Activated T-helper 2 cell treated with anti-CD3 and anti-CD28 coated beads, Interferon-gamma antibody, Interleukin-2, Interleukin-4, amounts not matched to agents 10 μg/mL and 5 μg/mL and 100 μg/mL, durations not matched to agents 14 hours and 24 hours and 36 hours (primary cell): ENCODE measurements around the gene HES4. TPM values are rescaled to one million over a fixed set of nuclear protein-coding genes. Genes with fewer than 3 reads are reported as not detected.

Source experiments
- DNase-seq: peaks from one replicate; pipeline ENCODE4 v3.0.0; 2021; ENCODE audit warnings: low spot score
- H3K27ac Mint-ChIP-seq: one replicate; pipeline ENCODE4 v1.8.0; 2021; ENCODE audit warnings: mixed read lengths
- H3K27me3 Mint-ChIP-seq: one replicate; pipeline ENCODE4 v1.8.0; 2021; ENCODE audit warnings: low read depth, mixed read lengths
- H3K36me3 Mint-ChIP-seq: one replicate; pipeline ENCODE4 v1.8.0; 2021; ENCODE audit warnings: low read depth, mixed read lengths
- H3K4me1 Mint-ChIP-seq: one replicate; pipeline ENCODE4 v1.8.0; 2021; ENCODE audit warnings: low read depth, mixed read lengths
- H3K4me3 Mint-ChIP-seq: one replicate; pipeline ENCODE4 v1.8.0; 2021; ENCODE audit warnings: low read depth, mild to moderate bottlenecking, moderate library complexity, mixed read lengths
- H3K9me3 Mint-ChIP-seq: one replicate; pipeline ENCODE4 v1.8.0; 2021; ENCODE audit warnings: mixed read lengths
- intact Hi-C: fragments of 100-400 bp; cut with micrococcal nuclease; formaldehyde crosslinking; loops from one replicate; pipeline ENCODE4 v1.15.1; 2023
- total RNA-seq: library from RNA; stranded (reverse); gene quantifications from 2 replicates; pipeline ENCODE4 v1.2.3, GENCODE V29; 2022

HES4 gene
- total RNA-seq, 1 donor from 2014 or later, result 3.1 TPM

DNA sequence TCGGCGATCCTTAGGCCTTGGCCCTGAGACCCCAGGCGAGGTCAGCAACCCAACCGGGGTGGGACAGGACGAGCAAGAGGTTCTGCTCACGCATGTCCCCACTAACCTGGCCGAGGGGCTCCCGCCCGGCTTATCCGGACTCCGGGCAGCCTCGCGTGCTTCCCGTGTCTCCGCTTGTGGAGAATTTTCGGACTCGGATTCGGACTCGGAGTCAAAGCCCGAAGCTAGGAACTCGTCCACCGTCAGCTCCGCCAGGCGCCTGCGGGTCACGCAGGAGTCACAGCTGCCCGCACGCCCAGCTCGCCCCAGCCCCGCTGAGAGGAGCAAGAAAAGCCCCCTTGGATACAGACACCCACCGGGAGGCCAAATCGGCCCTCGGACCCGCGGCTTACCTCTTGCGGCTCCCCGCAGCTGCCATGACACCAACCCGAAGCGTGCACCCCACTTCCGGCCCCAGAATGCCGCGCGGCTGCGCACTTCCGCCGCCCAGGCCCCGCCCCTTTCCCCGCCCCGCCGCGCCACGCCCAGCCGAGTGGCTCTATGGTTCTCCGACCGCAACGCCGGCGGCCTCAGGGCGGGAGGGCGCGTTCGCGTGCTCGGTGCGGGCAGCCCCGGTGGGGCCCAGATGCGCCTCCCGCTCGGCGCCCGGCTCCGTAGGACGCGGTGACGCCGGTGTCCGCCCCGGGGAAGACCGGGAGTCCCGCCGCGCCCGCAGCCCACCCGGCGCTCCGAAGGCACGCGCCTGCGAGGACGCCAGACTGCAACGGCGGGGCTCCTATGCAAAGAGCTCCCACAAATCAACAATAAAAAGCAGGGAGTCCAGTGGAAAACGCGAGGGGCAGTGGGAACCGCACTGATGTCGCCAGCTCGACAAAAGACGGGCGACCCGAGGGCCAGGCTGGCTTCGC lies 40.8 kb downstream of the HES4 start, which contains the start of gene NOC2L:
Gene NOC2L (minus strand): TSS at position 434 of the 908 bp plus-strand sequence. CDS start 16 bp downstream, at position 418.
- Mint-ChIP-seq H3K4me3 (peak within 1 kb of the TSS; percentile 99), H3K36me3 (peaks cover 46% of the 10 kb centered on the region), H3K9me3 (no peaks in the 10 kb centered on the region), H3K27me3 (no peaks in the 10 kb centered on the region), H3K27ac (peak within 1 kb of the TSS; percentile 76), H3K4me1 (peaks cover 11% of the 10 kb centered on the region)
- DNase-seq, result peak; percentile 91
- intact Hi-C loops, result loop anchor here (2.0 kb wide), 1 partner anchor 18 kb away; no protein-coding TSS in a partner anchor

DNA sequence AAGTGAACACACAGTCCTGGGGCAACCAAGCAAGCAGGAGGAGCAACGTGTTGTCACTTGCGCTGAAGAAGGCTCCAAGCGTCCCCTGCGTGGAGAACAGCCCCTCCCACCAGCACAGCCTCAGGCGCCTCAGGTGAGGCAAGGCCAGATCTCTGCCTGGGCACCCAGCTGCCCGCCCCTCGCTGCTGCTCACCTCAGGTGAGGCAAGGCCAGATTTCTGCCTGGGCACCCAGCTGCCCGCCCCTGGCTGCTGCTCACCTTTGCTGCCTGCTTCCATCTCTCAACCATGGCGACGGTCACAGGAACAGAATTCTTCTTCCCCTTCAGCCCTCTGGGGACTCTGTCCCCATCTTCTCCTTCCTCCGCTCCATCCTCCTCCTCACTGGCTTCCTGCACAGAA lies 43.3 kb downstream of the HES4 start:
- no peak for DNase-seq
- Mint-ChIP-seq H3K27ac (no peak overlapping the region), H3K9me3 (no peaks in the 10 kb centered on the region), H3K27me3 (no peaks in the 10 kb centered on the region), H3K36me3 (peaks cover 45% of the 10 kb centered on the region), H3K4me1 (peaks cover 9% of the 10 kb centered on the region), H3K4me3 (no peak overlapping the region)
- intact Hi-C loops, result no loop called here

DNA sequence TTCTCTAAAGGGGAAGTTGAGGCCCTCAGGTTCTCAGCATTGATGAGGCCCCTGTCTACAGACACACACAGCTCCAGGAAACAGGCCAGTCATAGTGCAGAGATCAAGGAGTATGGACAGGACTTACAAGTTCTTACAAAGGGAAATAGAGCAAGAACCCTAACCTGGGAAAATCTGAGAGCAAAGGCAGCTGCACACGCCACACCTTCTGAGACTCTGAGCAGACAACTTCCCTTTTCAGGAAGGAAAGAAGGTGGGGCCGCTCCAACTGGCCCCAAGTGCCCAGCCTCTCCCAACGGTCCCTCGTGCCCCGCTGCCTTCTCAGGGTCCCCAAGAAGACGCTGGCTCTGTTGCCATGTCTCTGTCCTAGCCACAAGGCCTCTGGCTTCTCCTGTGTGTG lies 44.4 kb downstream of the HES4 start:
- Mint-ChIP-seq H3K27ac (no peak overlapping the region), H3K4me1 (peaks cover 9% of the 10 kb centered on the region), H3K36me3 (peaks cover 54% of the 10 kb centered on the region), H3K27me3 (no peaks in the 10 kb centered on the region), H3K4me3 (no peak overlapping the region), H3K9me3 (no peaks in the 10 kb centered on the region)
- intact Hi-C loops, result no loop called here
- no peak for DNase-seq

DNA sequence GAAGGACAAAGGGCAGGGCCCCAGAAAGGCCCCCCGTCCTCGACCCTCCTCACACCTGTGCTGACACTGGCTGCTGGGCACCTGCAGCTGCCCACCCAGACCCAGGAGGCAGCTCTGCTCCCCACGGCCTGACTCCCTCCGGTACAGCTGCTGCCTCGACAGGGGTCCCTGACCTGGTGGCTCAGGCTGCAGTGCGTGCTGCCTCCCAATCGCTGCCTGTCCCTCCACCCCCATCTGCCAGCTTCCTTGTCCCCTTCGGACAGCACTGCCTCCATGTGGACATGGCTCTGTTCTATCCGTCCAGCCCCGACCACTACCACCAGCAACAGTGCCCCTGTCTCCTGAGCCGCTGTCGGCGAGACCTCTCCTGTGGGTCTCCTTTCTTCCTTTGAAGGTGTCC lies 45.0 kb downstream of the HES4 start:
- Mint-ChIP-seq H3K4me1 (peaks cover 9% of the 10 kb centered on the region), H3K27ac (no peak overlapping the region), H3K27me3 (no peaks in the 10 kb centered on the region), H3K36me3 (peaks cover 59% of the 10 kb centered on the region), H3K4me3 (no peak overlapping the region), H3K9me3 (no peaks in the 10 kb centered on the region)
- no peak for DNase-seq
- intact Hi-C loops, result no loop called here

DNA sequence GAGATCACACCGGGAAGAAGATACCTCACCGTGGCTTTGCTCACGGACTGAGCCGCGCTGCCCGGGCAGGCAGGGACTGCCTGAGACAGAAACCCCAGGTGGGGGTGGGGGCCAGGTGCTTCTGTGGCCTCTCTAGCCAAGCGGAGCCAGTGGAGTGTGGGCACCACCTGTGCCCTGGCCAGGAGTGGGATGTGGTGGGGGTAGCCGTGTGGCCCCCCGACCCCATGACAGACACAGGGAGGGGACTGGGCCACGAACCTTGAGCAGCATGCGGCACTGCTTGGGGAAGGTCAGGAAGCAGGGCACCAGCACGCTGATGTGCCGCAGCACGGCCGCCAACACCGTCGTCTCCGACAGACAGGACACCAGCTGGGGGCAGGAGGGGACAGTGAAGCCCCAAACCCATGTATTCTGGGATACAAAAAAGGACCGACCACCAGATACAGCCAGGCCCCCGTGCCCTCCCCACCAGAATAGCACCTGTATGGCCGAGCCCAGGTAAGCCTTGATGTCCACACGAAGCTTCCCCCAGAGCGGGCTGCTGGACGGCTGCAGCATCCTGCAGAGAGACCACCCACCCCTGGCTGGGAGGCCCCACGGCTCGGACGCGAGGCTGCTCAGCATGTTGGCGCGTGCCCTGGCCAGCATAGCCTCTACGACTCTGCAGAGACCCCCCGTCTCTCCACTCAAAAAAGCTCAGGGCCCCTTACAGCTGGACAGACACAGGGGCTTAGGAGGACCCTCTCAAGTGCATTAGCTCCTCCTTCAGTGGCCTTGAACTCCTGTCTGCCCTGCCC lies 46.2 kb downstream of the HES4 start:
- DNase-seq, result no peak
- peaks cover 71% of the 10 kb centered on the region for H3K36me3 Mint-ChIP-seq
- H3K27ac Mint-ChIP-seq, result no peak overlapping the region
- H3K27me3 Mint-ChIP-seq, result no peaks in the 10 kb centered on the region
- intact Hi-C loops, result no loop called here
- no peaks in the 10 kb centered on the region for H3K9me3 Mint-ChIP-seq
- H3K4me1 Mint-ChIP-seq, result peaks cover 9% of the 10 kb centered on the region
- no peak overlapping the region for H3K4me3 Mint-ChIP-seq

DNA sequence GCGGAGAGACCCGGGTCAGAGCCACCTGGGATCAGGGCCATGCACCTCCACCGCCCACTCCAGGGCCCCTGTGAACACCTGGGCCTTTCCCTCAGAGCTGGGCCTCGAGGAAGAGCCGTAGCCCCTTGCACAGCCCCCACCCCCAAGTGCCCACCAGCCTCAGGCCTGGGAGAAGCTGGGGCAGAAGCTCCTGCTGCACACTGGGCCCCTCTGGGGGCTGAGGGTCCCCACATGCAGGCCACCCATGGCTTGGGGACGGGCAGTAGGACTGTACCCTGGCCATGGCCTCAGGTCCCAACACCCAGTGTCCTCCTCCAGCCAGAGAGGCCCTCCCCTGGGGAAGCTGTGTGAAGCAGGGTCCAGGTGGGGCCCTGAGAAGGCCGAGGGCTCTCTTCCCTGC lies 47.3 kb downstream of the HES4 start:
- Mint-ChIP-seq H3K4me1 (peaks cover 3% of the 10 kb centered on the region), H3K27ac (no peak overlapping the region), H3K27me3 (no peaks in the 10 kb centered on the region), H3K4me3 (no peak overlapping the region), H3K9me3 (no peaks in the 10 kb centered on the region), H3K36me3 (peaks cover 70% of the 10 kb centered on the region)
- DNase-seq, result no peak
- intact Hi-C loops, result no loop called here

DNA sequence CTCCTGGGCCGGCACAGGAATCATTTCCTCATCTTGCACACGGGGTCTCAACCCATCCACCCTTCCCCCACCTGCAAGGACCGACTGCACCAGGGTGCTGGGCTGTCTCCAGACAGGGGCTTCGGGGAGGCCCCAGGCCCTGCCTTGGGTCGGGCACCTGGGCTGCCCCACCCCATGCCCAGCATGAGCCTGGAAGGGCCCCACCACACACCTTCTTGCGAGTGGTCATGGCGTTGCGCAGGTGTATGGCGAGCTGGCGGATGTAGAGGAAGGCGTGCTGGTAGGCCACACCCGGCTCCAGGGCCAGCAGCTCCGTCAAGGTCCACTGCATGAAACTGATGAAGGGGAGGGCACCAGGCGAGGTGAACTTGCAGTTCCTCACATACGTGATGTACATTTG lies 47.7 kb downstream of the HES4 start:
- Mint-ChIP-seq H3K36me3 (peaks cover 69% of the 10 kb centered on the region), H3K27ac (no peak overlapping the region)

DNA sequence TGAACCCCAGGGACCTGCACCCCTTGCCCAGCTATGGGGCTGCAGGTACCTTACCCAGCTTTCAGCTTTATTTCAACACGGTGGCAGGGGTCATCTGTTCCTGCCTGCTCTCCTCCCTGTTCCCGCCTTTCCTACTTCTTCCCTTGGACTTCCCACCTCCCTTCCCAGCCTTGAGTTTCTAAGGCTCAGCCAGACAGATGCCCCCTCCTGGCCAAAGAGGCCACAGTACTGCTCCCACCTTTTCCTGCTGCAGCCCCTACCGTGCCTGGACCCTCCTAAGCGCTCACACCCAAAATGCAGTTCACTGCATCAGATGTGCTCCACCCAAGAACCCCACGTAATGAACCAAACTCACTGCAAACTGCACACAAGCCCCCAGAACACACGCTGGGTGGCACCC lies 48.5 kb downstream of the HES4 start:
- intact Hi-C loops, result no loop called here
- no peaks in the 10 kb centered on the region for H3K27me3 Mint-ChIP-seq
- H3K4me3 Mint-ChIP-seq, result no peak overlapping the region
- H3K36me3 Mint-ChIP-seq, result peaks cover 67% of the 10 kb centered on the region
- no peak overlapping the region for H3K27ac Mint-ChIP-seq
- H3K4me1 Mint-ChIP-seq, result no peaks in the 10 kb centered on the region
- DNase-seq, result no peak
- H3K9me3 Mint-ChIP-seq, result no peaks in the 10 kb centered on the region

More for the DNA sequence above, 47.7 kb downstream of the HES4 start:
- H3K4me3 Mint-ChIP-seq, result no peak overlapping the region
- H3K4me1 Mint-ChIP-seq, result no peaks in the 10 kb centered on the region
- H3K27me3 Mint-ChIP-seq, result no peaks in the 10 kb centered on the region
- no peak for DNase-seq
- intact Hi-C loops, result no loop called here
- H3K9me3 Mint-ChIP-seq, result no peaks in the 10 kb centered on the region

DNA sequence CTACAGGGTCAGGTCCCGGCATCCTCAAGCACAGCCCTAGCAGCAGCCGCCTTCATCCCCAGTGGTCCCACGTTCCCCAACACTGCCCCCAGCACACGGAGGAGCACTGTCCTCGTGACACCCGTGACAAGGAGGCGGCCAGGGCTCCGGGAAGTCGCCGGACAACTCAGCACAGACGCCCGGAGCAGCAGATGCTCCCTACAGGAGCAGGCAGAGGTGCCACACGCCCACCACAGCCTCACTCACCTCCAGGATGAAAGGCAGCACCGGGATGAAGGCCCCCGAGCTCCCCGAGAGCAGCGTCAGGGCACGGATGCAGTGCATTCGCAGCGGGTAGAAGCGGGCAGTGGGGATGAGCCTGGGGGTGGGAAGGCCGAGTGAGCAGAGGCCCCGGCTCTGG lies 49.0 kb downstream of the HES4 start:
- H3K27ac Mint-ChIP-seq, result no peak overlapping the region
- H3K9me3 Mint-ChIP-seq, result no peaks in the 10 kb centered on the region
- peaks cover 68% of the 10 kb centered on the region for H3K36me3 Mint-ChIP-seq
- H3K4me3 Mint-ChIP-seq, result no peak overlapping the region
- DNase-seq, result no peak
- intact Hi-C loops, result no loop called here
- H3K4me1 Mint-ChIP-seq, result no peaks in the 10 kb centered on the region
- H3K27me3 Mint-ChIP-seq, result no peaks in the 10 kb centered on the region

DNA sequence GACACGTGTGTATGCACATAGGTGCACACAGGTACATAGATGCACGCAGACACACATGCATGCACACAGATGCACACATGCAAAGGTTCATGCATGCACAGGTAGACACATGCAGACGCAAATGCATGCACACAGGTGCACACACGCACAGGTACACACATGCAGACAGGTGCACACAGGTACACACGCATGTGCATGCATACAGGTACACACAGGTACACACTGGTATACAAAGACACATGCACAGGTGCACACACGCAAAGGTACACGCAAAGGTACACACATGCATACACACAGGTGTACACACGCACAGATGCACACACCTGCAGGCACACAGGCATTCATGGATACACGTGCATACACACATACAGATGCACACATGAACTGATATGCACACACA lies 49.6 kb downstream of the HES4 start:
- intact Hi-C loops, result no loop called here
- no peak for DNase-seq

More for the DNA sequence above, 49.6 kb downstream of the HES4 start:
- Mint-ChIP-seq H3K9me3 (no peaks in the 10 kb centered on the region), H3K4me3 (no peak overlapping the region), H3K4me1 (no peaks in the 10 kb centered on the region), H3K36me3 (peaks cover 69% of the 10 kb centered on the region), H3K27ac (no peak overlapping the region), H3K27me3 (no peaks in the 10 kb centered on the region)

Other genes starting within 250 kb of the HES4 start
- not detected in 2 replicates for gene SAMD11, start 76.2 kb downstream of the HES4 start, total RNA-seq
- 150 and 154 TPM in 2 replicates for gene NOC2L, start 40.8 kb downstream of the HES4 start, total RNA-seq
- 36.8 and 41.6 TPM in 2 replicates for gene KLHL17, start 39.5 kb downstream of the HES4 start, total RNA-seq
- gene PLEKHN1, start 33.6 kb downstream of the HES4 start, total RNA-seq, result 3.7 and 4.0 TPM in 2 replicates
- not detected in 2 replicates for gene PERM1, start 18.0 kb downstream of the HES4 start, total RNA-seq
- gene ISG15, start 13.4 kb upstream of the HES4 start, total RNA-seq, result 31.9 and 33.8 TPM in 2 replicates
- 27.6 and 29.2 TPM in 2 replicates for gene AGRN, start 20.0 kb upstream of the HES4 start, total RNA-seq
- not detected in 2 replicates for gene RNF223, start 74.2 kb upstream of the HES4 start, total RNA-seq
- gene C1orf159, start 116.0 kb upstream of the HES4 start, total RNA-seq, result 20.5 and 22.1 TPM in 2 replicates
- not detected in 2 replicates for gene TTLL10, start 173.8 kb upstream of the HES4 start, total RNA-seq
- 219 and 231 TPM in 2 replicates for gene TNFRSF18, start 206.5 kb upstream of the HES4 start, total RNA-seq
- 441 and 458 TPM in 2 replicates for gene TNFRSF4, start 214.1 kb upstream of the HES4 start, total RNA-seq
- 161 and 164 TPM in 2 replicates for gene SDF4, start 231.9 kb upstream of the HES4 start, total RNA-seq
- gene B3GALT6, start 232.1 kb upstream of the HES4 start, total RNA-seq, result 34.6 and 35.8 TPM in 2 replicates
- gene C1QTNF12, start 246.6 kb upstream of the HES4 start, total RNA-seq, result 3.5 and 3.7 TPM in 2 replicates